ENCODE results near the gene PTPN5.

PTPN5 gene

DNA sequence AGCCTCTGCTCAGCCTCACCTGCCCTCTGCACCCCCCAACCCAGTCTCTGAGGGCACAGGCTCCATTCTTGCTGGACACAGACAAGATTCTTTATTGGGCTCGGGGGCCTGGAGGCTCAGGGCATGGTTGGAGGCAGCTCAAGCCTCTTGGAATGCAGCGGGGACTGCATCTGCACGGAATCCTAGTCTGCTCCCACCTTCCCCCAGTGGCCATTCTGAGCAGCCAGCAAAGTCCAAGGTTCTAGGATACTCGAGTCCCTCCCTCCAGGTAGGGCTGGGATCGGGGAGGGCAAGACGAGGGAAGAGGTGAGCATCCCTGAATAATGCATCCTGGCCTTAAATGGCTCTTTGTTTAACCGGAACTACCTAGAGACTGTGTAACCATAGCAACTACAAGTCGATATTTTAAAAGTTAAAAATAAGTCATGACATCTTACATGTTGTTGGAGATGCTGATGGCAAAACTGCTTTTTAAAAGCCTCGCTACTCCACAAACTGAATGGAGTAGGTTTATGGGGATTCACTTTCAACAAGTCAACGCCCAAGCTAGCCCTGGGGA is 54.9 kb downstream of the PTPN5 start:
- no peak for DNase-seq

DNA sequence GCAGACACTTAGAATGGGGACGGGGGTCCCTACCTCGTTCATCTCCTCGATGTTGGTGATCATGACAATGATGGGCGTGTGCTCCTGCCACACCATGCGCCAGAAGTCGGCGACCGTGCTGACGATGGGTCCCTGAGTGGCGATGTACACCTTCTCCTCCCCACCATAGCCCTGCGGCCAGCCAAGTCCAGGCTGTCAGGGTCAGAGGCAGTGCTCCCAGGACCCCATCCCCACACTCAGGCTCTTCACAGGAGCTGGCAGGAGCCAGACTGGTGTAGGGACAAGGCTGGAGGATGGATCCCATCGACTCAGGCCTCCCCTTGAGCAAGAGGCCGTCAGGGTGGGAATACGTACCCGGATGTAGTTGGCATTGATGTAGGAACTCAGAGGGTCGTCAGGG is 58.4 kb downstream of the PTPN5 start:
- DNase-seq = no peak

DNA sequence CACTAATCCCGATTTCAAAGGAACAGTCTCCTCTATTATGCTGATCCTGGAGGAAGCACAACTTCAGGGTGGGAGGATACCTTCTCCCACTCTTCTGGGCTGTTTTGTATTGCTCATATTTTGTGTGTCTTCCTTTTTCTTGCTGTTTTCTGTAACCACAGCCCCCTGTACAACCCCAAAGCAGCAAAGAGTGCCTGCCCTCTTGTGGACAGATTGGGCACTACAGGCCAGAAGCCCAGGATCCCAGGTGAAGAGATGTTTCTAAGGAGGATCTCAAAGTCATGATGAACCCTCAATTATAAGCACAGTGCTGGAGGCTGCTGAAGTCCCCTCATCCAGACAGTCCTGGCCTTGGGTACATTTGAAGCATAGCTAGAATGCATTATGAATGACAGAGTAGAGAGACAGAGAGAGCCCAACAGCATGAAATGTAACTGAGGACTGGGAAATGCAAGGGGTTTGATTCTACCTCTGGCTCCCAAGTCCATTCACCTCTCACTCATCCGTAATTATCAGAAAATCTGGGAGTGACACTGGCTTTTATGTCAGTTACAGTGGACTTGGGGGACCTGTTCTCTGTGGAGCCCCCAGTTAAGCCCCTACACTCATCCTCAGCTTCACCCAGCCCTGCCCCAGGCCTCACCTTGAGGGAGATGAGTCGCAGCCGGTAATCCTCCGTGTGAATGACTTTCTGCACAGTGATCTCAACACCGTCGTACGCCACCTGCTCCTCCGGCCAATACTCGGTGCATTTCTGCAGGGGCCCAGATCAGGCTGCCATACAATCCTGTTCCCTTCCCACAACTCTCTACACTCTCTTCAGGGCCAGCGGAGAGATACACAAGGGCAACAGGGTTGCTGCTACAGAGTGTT is 59.4 kb downstream of the PTPN5 start:
- DNase-seq = peak; percentile 1

DNA sequence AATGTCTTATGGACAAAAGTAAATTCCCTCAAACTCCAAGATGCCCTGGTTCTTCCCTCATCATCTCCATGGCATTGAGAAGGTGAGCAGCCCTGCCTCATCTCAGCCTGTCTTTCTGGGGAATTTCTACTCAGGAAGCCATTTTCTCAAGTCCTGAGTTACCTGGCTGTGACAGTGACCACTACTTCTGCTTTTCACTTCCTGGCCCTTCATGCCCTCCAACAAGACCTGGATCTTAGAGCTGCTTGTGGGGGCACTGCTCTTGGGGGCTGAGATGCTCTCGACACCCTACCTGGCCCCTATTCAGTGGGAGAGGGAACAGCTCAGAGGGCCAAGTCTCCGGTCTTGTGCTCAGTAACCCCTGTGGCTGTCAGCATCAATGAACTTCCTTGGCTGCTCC is 60.2 kb downstream of the PTPN5 start:
- no peak for DNase-seq

DNA sequence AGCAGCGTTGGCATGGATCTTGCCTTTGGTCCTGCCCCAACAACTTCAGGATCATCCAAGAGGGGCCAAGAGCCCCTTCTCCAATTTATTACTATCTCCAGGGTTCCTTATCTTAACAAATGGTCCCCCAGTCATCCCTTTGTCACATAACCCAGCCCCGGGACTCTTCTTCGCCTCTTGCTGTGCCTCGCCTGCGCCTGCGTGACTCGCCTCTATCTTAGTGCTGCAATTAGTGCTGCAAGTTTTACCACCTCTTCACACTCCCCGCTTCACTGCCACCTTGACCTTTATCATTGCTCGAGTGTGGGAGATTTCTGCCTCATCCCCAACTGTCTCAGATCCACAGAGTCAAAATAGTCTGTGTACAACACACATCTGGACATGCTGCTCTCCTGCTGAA is 61.6 kb downstream of the PTPN5 start:
- DNase-seq = no peak

DNA sequence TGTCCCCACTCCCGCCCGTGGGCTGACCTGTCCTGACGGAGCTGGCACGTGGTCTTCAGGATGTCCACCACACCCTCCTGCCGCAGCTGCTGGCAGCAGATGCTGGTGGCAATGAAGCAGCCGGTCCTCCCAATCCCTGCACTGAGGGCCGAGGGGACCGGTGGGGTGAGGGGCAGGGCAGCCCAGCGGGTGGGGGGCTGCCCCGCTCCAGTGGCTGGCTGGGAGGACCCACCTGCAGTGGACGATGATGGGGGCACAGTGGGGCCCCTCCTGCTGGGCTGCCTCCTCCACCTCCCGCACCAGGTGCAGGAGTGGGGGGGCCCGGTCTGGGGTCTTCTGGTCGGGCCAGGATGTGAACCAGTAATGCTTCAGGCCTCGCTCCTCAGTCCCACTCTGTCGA is 62.2 kb downstream of the PTPN5 start:
- DNase-seq = no peak

DNA sequence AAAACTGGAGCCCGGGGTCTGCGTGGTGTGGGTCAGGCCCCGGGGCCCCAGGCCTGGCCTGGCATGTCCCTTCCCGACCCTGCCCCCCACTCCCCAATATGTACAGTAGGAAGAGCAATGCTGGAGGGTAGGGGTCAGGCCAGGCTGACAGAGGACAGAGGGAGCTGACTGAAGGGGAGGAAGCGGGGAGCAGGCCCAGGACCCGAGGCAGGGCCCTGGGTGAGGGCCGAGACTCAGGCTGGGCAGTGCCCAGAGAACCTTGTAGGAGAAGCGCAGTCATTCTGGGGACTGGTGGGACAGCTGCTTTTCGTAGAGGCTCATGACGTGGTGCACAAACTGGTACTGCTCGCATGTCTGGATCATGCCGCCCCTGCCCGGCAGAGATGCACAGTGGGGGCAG is 62.9 kb downstream of the PTPN5 start:
- no peak for DNase-seq

DNA sequence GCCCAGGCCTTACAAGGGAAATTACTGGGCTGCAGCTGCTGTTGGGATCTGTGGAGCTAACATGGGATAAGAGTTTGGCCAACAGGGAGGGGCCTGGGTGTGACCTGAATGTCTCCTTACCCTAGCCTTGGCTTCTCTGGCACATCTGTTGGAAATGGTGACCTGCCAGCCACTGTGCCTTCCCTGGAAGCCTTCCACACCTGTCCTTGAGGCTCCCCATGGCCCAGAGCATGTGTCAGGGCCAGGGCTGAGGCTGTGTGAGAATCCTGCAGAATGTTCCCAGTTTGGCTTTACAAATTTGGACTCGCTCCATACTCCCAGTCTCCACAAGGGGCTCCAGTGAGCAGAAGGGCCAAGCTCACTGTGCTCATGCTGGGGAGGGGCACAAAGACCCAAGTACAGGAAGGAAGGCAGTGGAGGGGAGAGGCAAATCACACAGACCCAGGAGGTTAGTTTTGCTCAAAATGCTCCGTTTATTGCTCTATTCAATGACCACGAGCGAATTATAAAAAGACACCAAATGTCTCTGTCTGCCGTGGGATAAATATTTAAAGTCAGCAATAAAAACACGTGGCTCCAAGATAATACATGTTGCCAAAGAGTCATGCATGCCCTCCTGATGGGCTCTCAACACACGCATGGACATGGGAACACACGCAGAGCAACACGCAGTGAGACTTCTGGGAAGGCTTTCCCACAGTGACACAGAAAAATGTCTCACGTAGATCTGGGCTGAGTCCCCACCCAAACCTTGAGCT is 63.9 kb downstream of the PTPN5 start:
- DNase-seq = no peak

DNA sequence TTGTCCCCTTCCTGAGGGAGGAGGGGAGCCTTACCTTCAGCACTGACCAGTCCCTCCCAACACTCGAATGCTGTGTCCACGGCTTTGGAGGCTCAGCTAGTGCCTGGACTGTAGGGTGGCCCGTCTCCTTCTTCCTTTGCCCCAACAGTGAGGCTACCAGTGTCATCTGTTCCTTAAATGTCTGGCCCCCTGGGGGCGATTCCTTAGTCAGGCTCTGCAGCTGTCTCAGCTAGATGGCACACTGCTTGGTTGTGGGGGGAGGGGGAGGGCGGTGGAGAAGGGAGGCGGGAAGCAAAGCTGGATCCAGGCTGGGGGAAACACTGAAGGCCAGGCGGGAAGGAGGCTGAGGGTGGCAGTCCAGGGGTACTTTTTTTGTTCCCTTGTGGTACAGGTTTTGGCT is 65.6 kb downstream of the PTPN5 start, which contains the start of gene IGSF22:
Gene IGSF22 (minus strand): TSS at position 149 of the 400 bp plus-strand sequence. CDS start 1,952 bp downstream, outside the sequence.
- DNase-seq = no peak

DNA sequence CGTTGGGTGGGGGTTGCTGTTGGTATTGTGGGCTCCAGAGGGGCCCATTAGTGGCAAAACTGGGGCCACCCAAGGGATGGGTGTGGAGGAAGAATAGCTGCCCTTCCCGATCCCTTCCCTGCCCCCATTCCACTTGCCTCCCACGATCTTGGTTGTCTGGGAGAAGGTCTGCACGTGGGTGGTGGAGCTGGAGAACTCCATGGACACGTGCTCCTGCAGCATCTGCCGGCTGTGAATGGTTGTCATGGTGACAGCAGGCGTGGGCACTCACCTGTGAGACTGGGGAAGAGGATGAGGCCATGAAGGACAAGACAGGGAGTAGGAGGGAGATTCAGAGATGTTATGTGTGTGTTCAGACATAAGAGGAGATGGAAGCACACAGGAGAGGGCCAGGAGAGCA is 67.6 kb downstream of the PTPN5 start:
- no peak for DNase-seq

DNA sequence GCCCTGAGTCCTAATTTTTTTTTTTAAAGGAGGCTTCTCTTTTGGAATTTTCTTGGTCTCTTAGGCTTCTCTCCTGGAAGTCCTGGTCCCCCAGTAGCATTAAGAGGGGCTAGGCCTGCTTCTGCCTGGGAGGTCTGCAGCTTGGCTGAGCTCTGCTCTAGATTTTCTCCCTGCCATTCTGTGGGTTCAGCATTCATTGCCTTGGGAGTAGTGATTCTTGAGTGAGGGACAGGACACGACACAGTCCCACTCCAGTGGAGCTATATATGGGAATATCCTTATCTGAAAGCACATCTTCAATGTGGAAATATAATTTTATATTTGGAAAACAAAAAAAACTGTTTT is 69.3 kb downstream of the PTPN5 start:
- no peak for DNase-seq

DNA sequence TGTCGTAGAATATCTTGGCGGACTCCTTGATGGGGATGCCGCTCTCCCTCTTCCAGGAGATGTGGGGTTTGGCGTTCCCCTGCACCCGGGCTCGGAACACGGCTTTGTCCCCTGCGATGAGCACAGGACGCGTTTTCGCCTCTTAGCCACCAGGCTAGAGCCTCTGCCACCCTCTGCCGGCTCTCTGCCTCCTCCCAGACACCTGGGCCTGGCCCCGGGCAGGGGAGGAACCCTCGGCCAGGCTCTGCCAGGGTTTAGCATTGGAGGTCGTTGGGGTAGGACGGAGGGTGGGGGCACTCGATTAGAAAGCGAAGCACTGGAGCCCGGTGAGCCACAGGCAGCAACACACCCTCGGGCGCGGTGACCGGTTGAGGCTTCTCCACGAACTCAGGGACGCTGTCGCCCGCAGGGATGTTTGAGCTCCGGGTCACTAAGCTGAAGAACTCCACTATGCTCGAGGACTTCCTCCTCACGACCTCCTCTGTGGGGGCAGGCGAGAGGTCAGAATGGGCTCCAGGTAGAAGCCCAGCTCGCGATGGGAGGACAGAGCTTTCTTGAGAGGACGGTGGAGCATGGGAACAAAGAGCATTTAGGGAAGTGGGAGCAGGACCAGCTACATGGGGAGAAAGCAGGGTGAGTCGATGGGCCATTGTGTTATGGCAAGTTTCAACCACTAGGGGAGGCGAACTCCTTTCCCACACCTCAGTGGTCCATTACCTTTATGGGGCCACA is 69.9 kb downstream of the PTPN5 start:
- DNase-seq = peak; percentile 21

DNA sequence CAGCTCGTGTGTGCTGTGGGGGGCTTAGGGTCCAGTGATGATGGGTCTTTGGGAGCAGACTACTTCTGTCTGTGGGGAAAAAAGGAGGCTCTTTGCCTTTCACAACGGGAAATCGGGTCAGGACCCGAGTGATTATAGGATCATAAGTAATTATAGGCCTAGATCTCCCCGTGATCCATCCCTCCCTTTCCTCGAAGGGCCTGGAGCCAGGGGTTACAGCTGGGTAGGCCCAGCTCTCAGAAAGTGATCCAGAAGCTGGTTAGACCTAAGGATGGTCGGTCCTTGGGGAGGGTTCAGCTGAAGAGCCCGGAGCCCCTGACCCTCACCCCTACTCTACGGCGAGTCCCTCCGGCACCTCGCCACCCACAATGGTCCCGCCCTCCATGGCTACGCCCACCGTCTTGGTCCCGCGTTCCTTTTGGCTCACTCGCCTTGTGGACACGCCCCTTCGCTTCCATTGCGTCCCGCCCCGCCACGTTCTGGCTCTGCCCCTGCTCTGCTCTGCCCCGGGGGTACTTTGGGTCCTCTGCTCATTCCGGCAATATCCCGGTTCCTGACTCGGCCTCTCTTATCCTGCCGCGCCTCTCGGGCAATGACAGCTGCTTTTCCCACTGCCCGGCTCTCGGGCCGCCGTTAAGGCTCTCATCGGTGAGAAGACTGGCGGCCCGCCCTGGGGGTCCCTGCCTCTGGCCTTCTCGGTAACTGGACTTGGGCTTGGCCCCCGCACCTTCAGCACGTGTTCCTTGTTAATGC is 70.6 kb downstream of the PTPN5 start:
- DNase-seq = peak; percentile 15

DNA sequence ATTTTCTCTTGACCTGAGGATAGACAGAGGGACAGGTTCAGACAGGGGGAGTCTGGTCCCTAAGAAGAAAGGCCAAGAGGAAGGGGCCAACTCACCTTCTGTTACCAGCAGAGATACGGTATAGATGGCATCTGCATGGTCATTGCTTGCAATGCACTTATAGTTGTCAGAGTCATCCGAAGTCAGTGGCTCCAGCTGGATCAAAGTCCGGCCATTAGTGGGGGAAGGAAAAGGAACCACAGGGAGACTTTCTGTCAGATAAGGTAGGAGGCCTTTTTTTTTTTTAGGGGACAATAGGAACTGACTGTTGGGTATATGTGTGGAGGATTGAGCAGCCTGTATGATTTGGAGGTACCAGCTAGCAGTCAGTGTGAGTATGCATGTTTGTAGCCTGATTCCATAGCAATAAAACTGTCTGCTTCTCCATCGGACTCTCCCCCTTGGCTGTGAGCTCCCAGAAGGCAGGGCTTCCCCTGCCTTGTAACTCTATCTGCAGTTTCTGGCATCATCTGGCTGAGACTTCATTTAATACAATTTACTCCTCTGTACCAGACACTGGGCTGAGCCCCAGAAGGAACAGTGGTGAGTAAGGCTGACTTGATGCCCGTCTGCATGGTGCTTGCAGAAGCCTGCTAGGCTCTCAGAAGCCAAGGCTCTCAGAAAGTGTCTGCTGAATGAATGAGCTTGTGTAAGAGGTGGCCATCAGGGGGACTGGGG is 71.3 kb downstream of the PTPN5 start:
- no peak for DNase-seq

DNA sequence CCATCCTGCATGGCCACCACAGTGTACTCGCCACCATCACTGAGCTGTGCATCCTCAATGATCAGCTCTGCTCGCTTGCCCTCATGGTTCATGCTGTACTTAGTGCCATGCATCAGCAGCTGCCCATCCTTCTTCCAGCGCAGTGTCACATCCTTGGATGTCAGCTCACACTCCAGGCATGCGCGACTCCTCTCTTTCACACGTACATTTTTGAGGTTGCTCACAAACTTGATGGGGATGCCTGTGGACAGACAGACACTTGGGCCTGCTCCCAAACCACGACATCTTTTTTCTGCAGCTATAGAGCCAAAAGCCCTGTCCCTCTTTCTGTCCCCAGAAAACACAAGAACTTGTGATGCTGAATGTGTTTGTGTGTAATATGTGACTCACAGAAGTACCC is 76.1 kb downstream of the PTPN5 start:
- no peak for DNase-seq

DNA sequence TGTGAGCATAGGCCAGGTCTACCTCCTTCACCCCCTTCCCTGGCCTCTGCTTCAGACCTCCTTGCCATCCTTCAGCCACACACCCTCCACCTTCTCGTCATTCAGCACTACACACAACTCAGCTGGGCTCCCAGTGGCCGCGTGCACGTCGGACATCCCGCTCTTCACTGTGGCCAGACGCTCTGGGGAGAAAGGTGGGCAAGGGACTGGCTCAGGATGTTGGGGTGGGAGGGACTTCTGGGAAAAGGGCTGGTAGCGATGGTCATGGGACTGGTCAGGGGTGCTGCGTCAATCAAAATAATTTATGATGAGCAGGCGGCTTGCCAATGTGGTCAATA is 77.2 kb downstream of the PTPN5 start:
- DNase-seq = no peak

DNA sequence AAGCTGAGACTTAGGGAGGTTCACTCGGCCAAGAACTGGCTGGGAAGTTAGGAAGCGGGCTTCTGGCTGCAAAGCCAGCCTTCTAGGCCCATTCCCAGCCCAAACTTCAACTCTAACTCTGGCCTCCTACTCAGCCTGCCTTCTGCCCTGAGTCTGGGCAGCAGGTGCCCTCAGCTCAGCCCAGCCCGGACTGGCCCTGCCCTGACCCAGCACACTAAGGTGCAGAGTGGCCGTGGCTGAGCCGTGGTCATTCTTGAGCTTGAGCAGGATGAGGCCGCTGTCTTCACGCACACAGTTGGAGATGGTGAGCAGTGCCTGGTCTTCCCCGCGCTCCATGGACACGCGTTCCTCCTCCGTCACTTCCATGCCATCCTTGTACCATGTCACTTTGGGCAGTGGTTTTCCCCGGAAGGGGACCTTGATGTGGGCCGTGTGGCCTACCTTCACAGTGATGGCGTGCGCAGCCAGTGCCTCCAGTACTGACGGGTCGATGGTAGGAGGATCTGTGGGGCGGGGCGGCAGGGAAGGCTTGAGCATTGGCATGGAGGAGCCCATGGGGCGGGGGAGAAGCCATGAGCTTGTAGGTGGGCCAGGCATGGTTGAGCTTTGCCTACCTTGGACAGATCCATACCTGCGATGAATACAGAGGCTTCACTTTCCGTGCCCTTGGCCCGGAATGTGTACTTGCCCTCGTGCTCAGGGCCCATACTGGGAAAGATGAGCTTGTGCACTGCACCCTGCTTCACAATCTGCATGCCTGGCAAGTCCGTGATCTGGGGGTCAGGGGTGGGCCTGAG is 77.8 kb downstream of the PTPN5 start:
- no peak for DNase-seq

DNA sequence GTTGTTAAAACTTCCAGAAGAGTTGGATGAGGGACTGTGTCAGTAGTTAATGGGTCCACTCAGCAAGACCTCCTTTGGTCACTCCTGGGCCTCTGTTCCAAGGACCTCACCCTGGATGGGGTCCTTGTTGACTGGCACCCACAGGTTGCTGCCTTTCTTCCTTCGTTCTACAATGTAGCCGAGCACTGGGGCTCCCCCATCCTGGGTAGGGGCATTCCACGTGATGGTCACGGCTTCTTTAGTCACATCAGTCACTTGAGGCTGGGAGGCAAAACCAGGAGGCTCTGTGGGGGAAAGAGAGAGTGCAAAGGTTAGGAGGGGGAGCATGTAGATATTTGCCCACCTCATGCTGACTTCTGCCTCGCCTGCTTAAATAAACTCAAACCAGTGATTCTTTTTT is 81.1 kb downstream of the PTPN5 start:
- no peak for DNase-seq

DNA sequence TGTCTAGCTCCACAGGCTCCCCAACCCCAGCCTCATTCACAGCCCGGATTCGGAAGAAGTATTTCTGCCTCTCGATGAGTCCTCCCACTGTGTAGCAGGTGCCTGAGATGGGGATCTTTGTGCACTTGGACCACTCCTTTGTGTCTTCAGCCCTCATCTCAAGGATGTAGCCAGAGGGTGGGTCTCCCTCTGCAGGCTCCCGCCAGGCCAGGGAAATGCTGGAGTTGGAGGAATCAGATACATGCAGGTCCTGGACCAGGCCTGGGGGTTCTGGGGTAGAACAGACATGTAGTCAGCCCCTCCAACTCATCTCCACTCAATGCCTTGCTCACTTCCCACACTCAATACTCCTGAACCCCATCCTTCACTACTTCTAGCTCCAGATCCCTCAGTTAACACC is 82.2 kb downstream of the PTPN5 start:
- DNase-seq = no peak

DNA sequence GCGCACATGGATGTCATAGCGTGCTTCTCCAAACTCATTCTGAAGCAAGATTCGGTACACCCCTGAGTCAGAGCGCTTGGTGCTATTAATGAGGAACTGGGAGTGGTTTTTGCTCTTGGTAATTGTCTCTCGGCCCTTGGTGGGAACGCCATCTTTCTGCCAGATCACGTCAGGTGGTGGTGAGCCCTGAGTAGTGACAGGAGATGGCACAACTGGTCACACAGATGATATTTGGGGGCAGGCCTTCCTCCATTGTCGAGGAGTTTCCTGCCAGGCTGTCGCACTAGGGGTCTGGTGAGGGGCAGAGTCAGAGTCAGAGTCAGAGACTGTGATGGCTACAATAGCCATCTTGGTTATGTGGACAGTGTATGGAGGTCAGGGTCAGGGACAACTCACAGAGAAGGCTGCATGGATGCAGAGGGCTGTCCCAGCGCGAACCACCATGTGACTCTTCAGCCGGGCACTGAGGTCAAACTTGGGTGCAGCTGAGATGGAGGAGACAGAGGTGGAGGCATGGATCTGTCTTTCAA is 83.7 kb downstream of the PTPN5 start:
- no peak for DNase-seq

All from NCI-H1694 treated with DMSO at 0.1 percent for 48 hours (cell line).